ENCODE measurements around the gene MAN2B2. TPM values are rescaled to one million over a fixed set of nuclear protein-coding genes. Genes with fewer than 3 reads are reported as not detected.

The MAN2B2 gene
- total RNA-seq, 2 experiments from 2014 or later = 10.8 to 13.0 TPM

GRCh38 chr4:6535706-6536105, 39.3 kb upstream of the MAN2B2 start:
- Mint-ChIP-seq H3K36me3 (ENCODE audit: low read depth) (no peaks in the 10 kb centered on the region), H3K4me3 (no peak overlapping the region), H3K9me3 (no peaks in the 10 kb centered on the region), H3K4me1 (ENCODE audit: low read depth) (no peaks in the 10 kb centered on the region), H3K27ac (no peak overlapping the region), H3K27me3 (peaks cover 2% of the 10 kb centered on the region)
- no peak for TF ChIP-seq CTCF (IDR thresholded peaks at IDR 0.05)
- no peak for ATAC-seq
- no peak for DNase-seq
- ChIA-PET CTCF (interaction anchor here (1.3 kb wide), 1 partner anchor 11 kb away, joined by 4 read pairs; no protein-coding TSS in a partner anchor), POLR2A (interaction anchor here (0.6 to 0.7 kb wide), 2 partner anchors 16 to 105 kb away, joined by 3 read pairs; partner anchors contain the start of gene MRFAP1)
- intact Hi-C loops (cut with micrococcal nuclease) = no loop called here

- ChIA-PET POLR2A (no interaction called here), CTCF (interaction anchor here (0.9 kb wide), 1 partner anchor 8 kb away, joined by 3 read pairs; no protein-coding TSS in a partner anchor)
- DNase-seq = no peak
- H3K36me3 Mint-ChIP-seq (ENCODE audit: low read depth) = no peaks in the 10 kb centered on the region
- H3K4me1 Mint-ChIP-seq (ENCODE audit: low read depth) = no peaks in the 10 kb centered on the region
- no peak overlapping the region for H3K27ac Mint-ChIP-seq
- peaks cover 2% of the 10 kb centered on the region for H3K27me3 Mint-ChIP-seq
- H3K4me3 Mint-ChIP-seq = no peak overlapping the region
- H3K9me3 Mint-ChIP-seq = no peaks in the 10 kb centered on the region
- no peak for TF ChIP-seq CTCF (IDR thresholded peaks at IDR 0.05)
- intact Hi-C loops (cut with micrococcal nuclease) = no loop called here
- ATAC-seq = no peak
Measured at GRCh38 chr4:6538111-6538510, 36.9 kb upstream of the MAN2B2 start.

- no peak for ATAC-seq
- Mint-ChIP-seq H3K36me3 (ENCODE audit: low read depth) (no peaks in the 10 kb centered on the region), H3K27ac (no peak overlapping the region), H3K27me3 (peaks cover 2% of the 10 kb centered on the region), H3K9me3 (no peaks in the 10 kb centered on the region), H3K4me1 (ENCODE audit: low read depth) (no peaks in the 10 kb centered on the region), H3K4me3 (no peak overlapping the region)
- TF ChIP-seq CTCF (IDR thresholded peaks at IDR 0.05) = no peak
- intact Hi-C loops (cut with micrococcal nuclease) = no loop called here
- DNase-seq = no peak
- POLR2A ChIA-PET = no interaction called here
- CTCF ChIA-PET = interaction anchor here (0.6 to 0.9 kb wide), 2 partner anchors 8 to 9 kb away, joined by 3 read pairs; no protein-coding TSS in a partner anchor
Measured at GRCh38 chr4:6538575-6538974, 36.4 kb upstream of the MAN2B2 start.

GRCh38 chr4:6539009-6539764, 35.8 kb upstream of the MAN2B2 start:
- intact Hi-C loops (cut with micrococcal nuclease) = no loop called here
- DNase-seq (no peak), ATAC-seq (no peak)
- Mint-ChIP-seq H3K27ac (no peak overlapping the region), H3K36me3 (ENCODE audit: low read depth) (no peaks in the 10 kb centered on the region), H3K27me3 (peaks cover 2% of the 10 kb centered on the region), H3K4me3 (no peak overlapping the region), H3K9me3 (no peaks in the 10 kb centered on the region), H3K4me1 (ENCODE audit: low read depth) (no peaks in the 10 kb centered on the region)
- ChIA-PET POLR2A (no interaction called here), CTCF (interaction anchor here (0.6 kb wide), 1 partner anchor 8 kb away, joined by 3 read pairs; no protein-coding TSS in a partner anchor)
- no peak for TF ChIP-seq CTCF (IDR thresholded peaks at IDR 0.05)

- DNase-seq = no peak
- no peak overlapping the region for H3K4me3 Mint-ChIP-seq
- H3K4me1 Mint-ChIP-seq (ENCODE audit: low read depth) = no peaks in the 10 kb centered on the region
- no peaks in the 10 kb centered on the region for H3K36me3 Mint-ChIP-seq (ENCODE audit: low read depth)
- TF ChIP-seq CTCF (IDR thresholded peaks at IDR 0.05) = no peak
- POLR2A ChIA-PET = no interaction called here
- no peak overlapping the region for H3K27ac Mint-ChIP-seq
- CTCF ChIA-PET = no interaction called here
- H3K27me3 Mint-ChIP-seq = peaks cover 4% of the 10 kb centered on the region
- H3K9me3 Mint-ChIP-seq = no peaks in the 10 kb centered on the region
- intact Hi-C loops (cut with micrococcal nuclease) = no loop called here
- ATAC-seq = no peak
Measured at GRCh38 chr4:6540879-6541278, 34.1 kb upstream of the MAN2B2 start.

Measured in activated CD8-positive, alpha-beta T cell treated with anti-CD3 and anti-CD28 coated beads for 36 hours (primary cell).